Lung (tissue), 12 donors: ENCODE data around the gene YIPF4. TPM values are rescaled to one million over a fixed set of nuclear protein-coding genes. Genes with fewer than 3 reads are reported as not detected.

ENCODE experiments used
- ATAC-seq: fragments of 200-7000 bp; cut with Tn5 transposase; one replicate; pipeline ENCODE4 v1.9.1; 2020; ENCODE audit warnings: moderate number of reproducible peaks; ENCODE audit not compliant: insufficient read depth, low FRiP score
- DNase-seq, 3 donors: peaks; one replicate each; pipeline ENCODE4 v3.0.0-alpha.2; 2013 to 2017
- H3K27ac ChIP-seq, 2 donors: one replicate each; pipeline ENCODE4 v1.5.1; 2013; ENCODE audit warnings: mild to moderate bottlenecking in 2 of 2, moderate library complexity in 2 of 2, control low read depth in 1 of 2, inconsistent platforms in 1 of 2, low read depth in 1 of 2, low read length in 1 of 2
- H3K27me3 ChIP-seq, 3 donors: one replicate each; pipeline ENCODE4 v1.5.1; 2013; ENCODE audit warnings: low read length in 2 of 3; ENCODE audit not compliant: control insufficient read depth in 3 of 3, insufficient read depth in 3 of 3
- H3K36me3 ChIP-seq, 4 donors: one replicate each; pipeline ENCODE4 v1.5.1; 2013; ENCODE audit warnings: low read length in 4 of 4, mild to moderate bottlenecking in 1 of 4, moderate library complexity in 1 of 4; ENCODE audit not compliant: control insufficient read depth in 4 of 4, insufficient read depth in 4 of 4
- H3K4me1 ChIP-seq, 5 donors: one replicate each; pipeline ENCODE4 v1.5.1; 2013; ENCODE audit warnings: low read length in 5 of 5, mild to moderate bottlenecking in 2 of 5, moderate library complexity in 1 of 5; ENCODE audit not compliant: control insufficient read depth in 5 of 5, insufficient read depth in 5 of 5
- H3K4me3 ChIP-seq: one replicate; pipeline ENCODE4 v1.5.1; 2013; ENCODE audit warnings: mild to moderate bottlenecking, control low read depth, moderate library complexity
- H3K9ac ChIP-seq, 2 donors: one replicate each; pipeline ENCODE4 v1.5.1; 2013; ENCODE audit warnings: low read length in 2 of 2, control low read depth in 1 of 2; ENCODE audit not compliant: insufficient read depth in 1 of 2
- H3K9me3 ChIP-seq, 4 donors: one replicate each; pipeline ENCODE4 v1.5.1; 2013; ENCODE audit warnings: low read length in 3 of 4, mild to moderate bottlenecking in 1 of 4, moderate library complexity in 1 of 4; ENCODE audit not compliant: control insufficient read depth in 4 of 4, insufficient read depth in 3 of 4
- CTCF ChIP-seq: IDR thresholded peaks from 2 replicates; pipeline ENCODE4 v1.5.1; 2012; ENCODE audit warnings: mild to moderate bottlenecking; ENCODE audit errors: control extremely low read depth, extremely low read depth
- WGBS, 2 donors: extraction: QIAGEN DNeasy Blood & Tissue Kit; methylation state at CpG; one replicate each; pipeline ENCODE4 v1.1.7; 2013; 5-methylcytosine and 5-hydroxymethylcytosine counted together
- polyA plus RNA-seq, 2 donors: library from polyadenylated mRNA; stranded (reverse); fragments of 200-250 nt; gene quantifications; one replicate each; pipeline ENCODE4 v1.2.1, GENCODE V29; 2013
- total RNA-seq, 2 donors: library from RNA; depleted of rRNA in 1 of 2; stranded (reverse); fragments of >200 nt in 1 of 2; gene quantifications; one replicate each; pipeline ENCODE4 v1.2.1, GENCODE V29; 2014 to 2021
- donor health status: control.
- donor health status: control.
- donor health status: Bipolar disorder and iron deficiency.
- donor health status: healthy.
- donor health status: DM: yes; HTN: yes; CAD: no.

YIPF4 gene
- total and polyA plus RNA-seq, 4 donors = 14.2 to 48.5 (median 24.5) TPM

- 89 to 95% methylated on average over 4 of the region's 4 CpGs for WGBS, 2 donors
- no peak for TF ChIP-seq CTCF
- ATAC-seq = no peak
Observed at GRCh38 chr2:32231959-32232358, 45.7 kb upstream of the YIPF4 start.

GRCh38 chr2:32235315-32235714, 42.4 kb upstream of the YIPF4 start:
- Histone ChIP-seq H3K27me3 (no peaks in the 10 kb centered on the region), H3K27ac (no peak overlapping the region), H3K4me1 (no peaks in the 10 kb centered on the region), H3K4me3 (no peak overlapping the region), H3K36me3 (no peaks in the 10 kb centered on the region), H3K9me3 (no peaks in the 10 kb centered on the region), H3K9ac (no peak overlapping the region)
- ATAC-seq (no peak), DNase-seq (no peak)
- TF ChIP-seq CTCF = no peak
- whole genome bisulfite sequencing, 2 donors = 86 to 90% methylated on average over 5 of the region's 5 CpGs

More at GRCh38 chr2:32231959-32232358, 45.7 kb upstream of the YIPF4 start:
- peaks cover 0 to 2% (median 0%) of the 10 kb centered on the region in 4 donors for H3K36me3 ChIP-seq
- peaks cover 0 to 2% (median 0%) of the 10 kb centered on the region in 5 donors for H3K4me1 ChIP-seq
- no peak overlapping the region for H3K9ac ChIP-seq
- DNase-seq = no peak
- H3K4me3 ChIP-seq = no peak overlapping the region
- H3K27me3 ChIP-seq = no peaks in the 10 kb centered on the region
- no peaks in the 10 kb centered on the region for H3K9me3 ChIP-seq
- no peak overlapping the region for H3K27ac ChIP-seq

GRCh38 chr2:32237488-32237887, 40.2 kb upstream of the YIPF4 start:
- Histone ChIP-seq H3K4me3 (no peak overlapping the region), H3K9me3 (no peaks in the 10 kb centered on the region), H3K4me1 (no peaks in the 10 kb centered on the region), H3K27me3 (no peaks in the 10 kb centered on the region), H3K27ac (no peak overlapping the region), H3K9ac (no peak overlapping the region), H3K36me3 (no peaks in the 10 kb centered on the region)
- DNase-seq = no peak
- TF ChIP-seq CTCF = no peak
- 94 to 98% methylated on average over 2 of the region's 2 CpGs for whole genome bisulfite sequencing, 2 donors
- no peak for ATAC-seq

GRCh38 chr2:32237996-32238395, 39.7 kb upstream of the YIPF4 start:
- Histone ChIP-seq H3K9ac (no peak overlapping the region), H3K36me3 (no peaks in the 10 kb centered on the region), H3K9me3 (no peaks in the 10 kb centered on the region), H3K27me3 (no peaks in the 10 kb centered on the region), H3K4me3 (no peak overlapping the region), H3K4me1 (no peaks in the 10 kb centered on the region), H3K27ac (no peak overlapping the region)
- DNase-seq = no peak
- TF ChIP-seq CTCF = no peak
- 84 to 87% methylated on average over 2 of the region's 2 CpGs for WGBS, 2 donors
- no peak for ATAC-seq
